NCI-H128 (cell line): ENCODE results near the gene ZNF536.
"Not testable (repeated sequence)": the region's sequence is repeated elsewhere in the genome, so short reads cannot be mapped to it uniquely, and the experiment has no call there.

Source experiments
- DNase-seq: peaks from one replicate; lab custom pipeline; 2025; ENCODE audit not compliant: unreplicated experiment; lab: John Stamatoyannopoulos, UW

ZNF536 gene

GRCh38 chr19:30417166-30417565, 45.0 kb downstream of the ZNF536 start:
- DNase-seq: not testable (repeated sequence)

- DNase-seq: no peak
Measured at GRCh38 chr19:30419568-30420180, 47.5 kb downstream of the ZNF536 start.

GRCh38 chr19:30420316-30420715, 48.1 kb downstream of the ZNF536 start:
- DNase-seq: no peak

- no peak for DNase-seq
Measured at GRCh38 chr19:30420881-30421280, 48.7 kb downstream of the ZNF536 start.

- DNase-seq: no peak
Measured at GRCh38 chr19:30421571-30421970, 49.4 kb downstream of the ZNF536 start.

GRCh38 chr19:30423481-30423880, 51.3 kb downstream of the ZNF536 start:
- no peak for DNase-seq

GRCh38 chr19:30425885-30426838, 54.0 kb downstream of the ZNF536 start:
- no peak for DNase-seq

GRCh38 chr19:30426864-30427263, 54.7 kb downstream of the ZNF536 start:
- no peak for DNase-seq

GRCh38 chr19:30428092-30428680, 56.0 kb downstream of the ZNF536 start:
- DNase-seq: no peak

- DNase-seq: no peak
Measured at GRCh38 chr19:30428844-30429243, 56.7 kb downstream of the ZNF536 start.

GRCh38 chr19:30430206-30430734, 58.1 kb downstream of the ZNF536 start:
- no peak for DNase-seq

- no peak for DNase-seq
Measured at GRCh38 chr19:30431591-30431990, 59.4 kb downstream of the ZNF536 start.

- DNase-seq: no peak
Measured at GRCh38 chr19:30434797-30435594, 62.8 kb downstream of the ZNF536 start.

- DNase-seq: no peak
Measured at GRCh38 chr19:30437869-30438268, 65.7 kb downstream of the ZNF536 start.

GRCh38 chr19:30439310-30439709, 67.1 kb downstream of the ZNF536 start:
- DNase-seq: no peak

GRCh38 chr19:30441011-30441410, 68.8 kb downstream of the ZNF536 start:
- DNase-seq: no peak

GRCh38 chr19:30442674-30443073, 70.5 kb downstream of the ZNF536 start:
- no peak for DNase-seq

- DNase-seq: no peak
Measured at GRCh38 chr19:30443531-30444252, 71.5 kb downstream of the ZNF536 start.

GRCh38 chr19:30444253-30444671, 72.1 kb downstream of the ZNF536 start:
- DNase-seq: no peak

- no peak for DNase-seq
Measured at GRCh38 chr19:30444686-30445232, 72.6 kb downstream of the ZNF536 start.
